Right ventricle myocardium superior (tissue), 1 donor: ENCODE results near the gene DOCK3. TPM values are rescaled to one million over a fixed set of nuclear protein-coding genes. Genes with fewer than 3 reads are reported as not detected.
"Not testable (repeated sequence)": the region's sequence is repeated elsewhere in the genome, so short reads cannot be mapped to it uniquely, and the experiment has no call there.

Experiments
- ATAC-seq: fragments of 200-7000 bp; cut with Tn5 transposase; one replicate; pipeline ENCODE4 v1.9.1; 2020; ENCODE audit warnings: mild to moderate bottlenecking; ENCODE audit not compliant: poor library complexity
- DNase-seq: peaks from one replicate; pipeline ENCODE4 v3.0.0-alpha.2; 2020
- intact Hi-C: fragments of 100-400 bp; cut with DNase I; formaldehyde crosslinking; loops from one replicate; pipeline ENCODE4 v1.11.2; 2022
- total RNA-seq: library from RNA; stranded (reverse); fragmentation: NEBNext Ultra II Directional; extraction: Animal tissue kit (Norgen Biotek cat#: 25700); gene quantifications from one replicate; pipeline ENCODE4 v1.2.1, GENCODE V29; 2021
- donor health status: DM: no; HTN: yes; CAD: no; lungs with severe emphysema.

Gene DOCK3
- total RNA-seq, 1 donor from 2014 or later: 3.6 TPM

DNA sequence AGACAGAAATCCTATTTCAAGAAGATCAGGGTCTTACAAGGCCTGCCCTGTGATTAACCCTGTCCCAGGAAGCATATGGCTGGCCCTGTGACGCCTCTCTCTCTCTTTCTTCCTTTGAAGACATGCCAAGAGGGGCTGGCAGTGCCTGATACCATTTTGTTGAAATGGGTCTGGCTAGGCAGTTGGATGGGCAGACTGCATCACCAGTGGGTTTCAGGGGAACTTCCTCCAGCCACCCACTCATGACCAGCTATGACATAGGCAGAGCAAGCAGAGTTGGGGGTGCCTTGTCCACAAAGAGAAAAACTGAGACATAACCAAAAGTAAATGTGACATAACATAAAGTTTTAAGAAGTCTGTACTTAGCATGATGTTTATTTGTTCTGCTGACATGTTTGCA is 679.0 kb downstream of the DOCK3 start:
- ATAC-seq: no peak
- no peak for DNase-seq

DNA sequence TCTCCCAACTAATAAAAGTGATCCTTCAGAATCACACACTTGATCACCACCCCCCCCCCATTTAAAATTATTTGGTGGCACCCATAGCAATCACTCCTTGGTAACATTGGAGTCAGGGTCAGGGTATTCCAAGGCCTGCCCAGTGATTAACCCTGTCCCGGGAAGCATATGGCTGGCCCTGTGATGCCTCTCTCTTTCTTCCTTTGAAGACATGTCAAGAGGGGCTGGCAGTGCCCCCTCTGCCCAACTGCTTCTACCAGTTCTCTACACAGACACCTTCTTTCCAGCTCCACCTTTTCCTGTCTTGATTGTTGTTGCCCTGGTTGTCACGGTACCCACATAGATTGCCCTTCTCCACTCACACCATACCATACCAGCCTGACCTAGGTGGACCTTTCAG is 679.4 kb downstream of the DOCK3 start:
- DNase-seq (no peak), ATAC-seq (no peak)
- intact Hi-C loops: no loop called here

More for the DNA sequence above, 679.0 kb downstream of the DOCK3 start:
- intact Hi-C loops: no loop called here

DNA sequence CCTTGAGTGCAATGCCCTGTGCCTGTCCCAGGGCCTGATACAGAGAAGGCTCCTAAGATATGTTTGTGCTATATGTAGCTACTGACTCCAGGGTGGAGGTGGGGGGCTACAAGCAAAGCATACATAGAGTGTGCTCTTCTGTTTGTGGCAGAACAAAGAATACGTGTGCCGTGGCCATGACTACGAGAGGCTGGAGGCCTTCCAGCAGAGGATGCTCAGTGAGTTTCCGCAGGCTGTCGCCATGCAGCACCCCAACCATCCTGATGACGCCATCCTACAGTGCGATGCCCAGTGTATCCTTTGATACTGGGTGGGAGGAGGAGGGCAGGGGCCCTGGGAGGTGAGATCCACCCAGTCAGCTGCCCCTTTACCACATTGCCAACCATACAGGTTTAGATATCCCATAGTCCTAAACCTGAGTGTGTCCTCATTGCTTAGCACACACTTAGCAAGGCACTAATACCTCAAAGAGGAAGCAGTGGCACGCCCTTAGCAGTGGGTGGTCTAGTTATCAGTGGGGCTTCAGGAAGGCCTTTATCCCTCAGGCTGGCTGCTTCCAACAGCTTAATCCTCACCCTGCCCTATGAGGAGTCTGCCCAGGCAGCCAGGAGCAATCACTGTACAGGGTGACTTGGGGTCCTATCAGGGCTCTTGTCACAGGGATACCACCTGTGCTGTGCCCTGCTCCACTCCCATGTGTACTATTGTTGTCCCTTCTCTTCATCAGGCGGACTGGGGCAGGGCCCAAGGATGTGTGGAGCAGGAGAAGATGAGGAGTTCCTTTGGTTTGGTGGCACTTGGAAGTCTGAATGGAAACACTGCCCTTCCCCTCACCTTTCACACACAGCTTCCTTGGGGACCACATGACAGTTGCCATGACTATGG is 680.2 kb downstream of the DOCK3 start:
- DNase-seq (no peak), ATAC-seq (no peak)
- intact Hi-C loops: no loop called here

DNA sequence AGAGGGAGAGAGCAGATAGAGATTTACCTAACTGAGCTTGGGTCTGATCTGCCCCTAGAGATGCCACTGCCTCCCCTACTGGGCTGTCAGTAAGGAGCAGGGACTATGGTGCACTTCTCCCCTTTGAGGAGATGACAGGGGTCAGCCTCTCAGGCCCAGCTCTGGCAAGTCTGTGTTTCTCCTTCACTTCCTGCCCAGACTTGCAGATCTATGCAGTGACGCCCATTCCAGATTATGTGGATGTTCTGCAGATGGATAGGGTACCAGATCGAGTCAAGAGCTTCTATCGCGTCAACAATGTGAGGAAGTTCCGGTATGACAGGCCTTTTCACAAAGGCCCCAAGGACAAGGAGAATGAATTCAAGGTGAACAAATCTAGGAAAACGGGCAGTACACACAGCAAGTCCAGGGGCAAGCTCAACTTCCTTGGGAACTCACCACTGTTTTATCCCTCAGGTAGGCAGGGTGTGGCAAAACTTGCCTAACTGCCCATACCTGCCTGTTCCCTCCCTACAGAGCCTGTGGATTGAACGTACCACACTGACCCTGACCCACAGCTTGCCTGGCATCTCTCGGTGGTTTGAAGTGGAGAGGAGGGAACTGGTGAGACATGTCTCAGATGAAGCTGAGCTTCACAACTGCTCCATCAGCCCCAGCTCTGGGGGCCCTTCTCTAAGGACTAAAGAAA is 681.3 kb downstream of the DOCK3 start:
- no peak for DNase-seq
- no peak for ATAC-seq
- intact Hi-C loops: no loop called here

DNA sequence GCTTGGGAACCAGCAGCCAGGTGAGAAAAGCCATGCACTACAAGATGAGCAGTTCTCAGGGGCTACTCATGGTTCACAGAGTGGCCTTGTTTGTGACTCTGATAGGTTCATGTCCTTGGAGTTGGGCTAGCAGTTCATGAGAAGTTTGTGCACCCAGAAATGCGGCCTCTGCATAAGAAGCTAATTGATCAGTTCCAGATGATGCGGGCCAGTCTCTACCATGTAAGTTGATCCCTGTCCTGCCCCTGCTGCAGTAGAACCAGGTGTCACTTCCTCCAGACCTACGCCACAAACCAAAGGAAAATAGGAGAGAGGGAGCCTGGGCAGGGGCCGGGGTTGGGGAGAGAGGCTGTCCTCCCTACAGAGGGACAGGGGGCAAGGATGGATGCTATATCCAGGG is 683.1 kb downstream of the DOCK3 start:
- DNase-seq: no peak
- intact Hi-C loops: no loop called here
- ATAC-seq: no peak

DNA sequence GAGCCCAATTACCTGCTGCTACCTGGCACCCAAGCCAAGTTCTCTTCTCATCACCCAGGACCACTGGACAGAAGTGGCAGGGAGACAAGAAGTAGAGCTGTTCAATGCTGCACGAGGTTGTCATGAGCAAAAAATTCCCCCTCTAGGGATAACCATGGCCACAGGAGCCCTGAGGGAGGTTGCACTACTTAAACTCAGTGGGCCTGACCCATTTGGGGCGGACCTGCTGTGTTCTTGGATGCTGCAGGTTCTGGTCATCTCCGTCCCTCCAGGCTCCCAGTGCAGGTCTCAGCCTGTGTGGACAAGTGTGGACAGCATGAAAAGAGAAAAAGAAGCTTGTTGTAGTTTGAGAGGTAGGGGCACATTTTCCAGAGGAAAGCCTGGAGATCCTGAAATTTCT is 684.3 kb downstream of the DOCK3 start:
- no peak for DNase-seq
- ATAC-seq: no peak
- intact Hi-C loops: no loop called here

DNA sequence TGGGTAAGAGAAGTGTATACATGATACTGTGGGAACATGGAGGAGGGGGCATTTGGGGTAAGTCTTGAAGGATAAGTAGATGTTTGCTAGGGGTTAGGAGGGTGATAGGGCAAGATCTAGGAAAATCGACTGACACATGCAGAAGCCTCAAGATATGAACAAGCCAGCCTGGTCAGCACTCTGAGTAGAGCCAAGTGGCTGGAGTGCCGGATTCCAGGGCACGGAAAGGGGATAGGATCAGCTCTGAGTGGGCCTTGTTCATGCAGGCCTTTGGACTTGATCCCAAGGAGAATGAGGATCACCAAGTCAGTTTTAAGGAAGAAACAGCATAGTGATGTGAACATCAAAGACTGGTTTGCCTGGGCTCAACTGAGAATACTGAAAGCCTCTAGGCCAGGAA is 686.1 kb downstream of the DOCK3 start:
- intact Hi-C loops: no loop called here
- ATAC-seq (no peak), DNase-seq (no peak)

DNA sequence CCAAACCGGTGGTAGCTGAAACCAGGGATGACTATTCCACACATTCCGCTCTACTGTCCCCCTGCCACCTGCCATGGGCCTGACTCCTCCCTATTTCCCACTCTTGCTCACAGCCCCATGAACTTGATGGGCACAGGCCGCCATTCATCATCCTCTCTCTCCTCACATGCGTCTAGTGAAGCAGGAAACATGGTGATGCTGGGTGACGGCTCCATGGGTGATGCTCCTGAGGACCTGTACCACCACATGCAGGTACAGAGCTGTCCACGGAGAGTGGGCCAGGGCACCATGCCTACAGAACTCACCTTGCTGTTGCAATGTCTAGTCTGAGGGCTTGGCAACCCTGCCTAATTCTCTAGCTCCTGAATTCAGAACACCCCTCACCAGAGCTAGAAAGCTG is 687.0 kb downstream of the DOCK3 start:
- ATAC-seq (no peak), DNase-seq (no peak)
- intact Hi-C loops: no loop called here

DNA sequence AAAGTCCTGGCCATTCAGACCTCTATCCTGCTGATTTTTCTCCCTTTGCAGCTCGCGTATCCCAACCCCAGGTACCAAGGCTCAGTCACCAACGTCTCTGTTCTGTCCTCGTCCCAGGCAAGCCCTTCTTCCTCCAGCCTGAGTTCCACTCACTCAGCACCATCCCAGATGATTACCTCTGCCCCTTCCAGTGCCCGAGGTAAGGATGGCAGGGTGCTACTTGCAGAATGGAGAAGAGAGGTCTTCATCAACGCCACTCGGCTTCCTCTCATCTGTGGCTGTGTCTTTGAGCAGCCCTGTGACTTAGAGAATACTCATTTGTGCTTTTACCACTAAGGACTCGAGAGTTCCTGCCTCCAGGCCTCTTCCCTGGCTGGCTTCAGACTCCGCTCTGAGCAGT is 687.7 kb downstream of the DOCK3 start:
- intact Hi-C loops: no loop called here
- no peak for ATAC-seq
- no peak for DNase-seq

DNA sequence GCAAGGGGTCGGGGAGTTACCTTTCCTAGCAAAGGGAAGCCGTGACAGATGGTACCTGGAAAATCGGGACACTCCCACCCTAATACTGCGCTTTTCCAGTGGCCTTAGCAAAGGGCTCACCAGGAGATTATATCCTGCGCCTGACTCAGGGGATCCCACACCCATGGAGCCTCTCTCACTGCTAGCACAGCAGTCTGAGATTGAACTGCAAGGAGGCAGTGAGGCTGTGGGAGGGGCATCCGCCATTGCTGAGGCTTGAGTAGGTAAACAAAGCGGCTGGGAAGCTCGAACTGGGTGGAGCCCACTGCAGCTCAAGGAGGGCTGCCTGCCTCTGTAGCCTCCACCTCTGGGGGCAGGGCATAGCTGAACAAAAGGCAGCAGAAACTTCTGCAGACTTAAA is 693.5 kb downstream of the DOCK3 start:
- DNase-seq, ATAC-seq, intact Hi-C loops: not testable (repeated sequence)

DNA sequence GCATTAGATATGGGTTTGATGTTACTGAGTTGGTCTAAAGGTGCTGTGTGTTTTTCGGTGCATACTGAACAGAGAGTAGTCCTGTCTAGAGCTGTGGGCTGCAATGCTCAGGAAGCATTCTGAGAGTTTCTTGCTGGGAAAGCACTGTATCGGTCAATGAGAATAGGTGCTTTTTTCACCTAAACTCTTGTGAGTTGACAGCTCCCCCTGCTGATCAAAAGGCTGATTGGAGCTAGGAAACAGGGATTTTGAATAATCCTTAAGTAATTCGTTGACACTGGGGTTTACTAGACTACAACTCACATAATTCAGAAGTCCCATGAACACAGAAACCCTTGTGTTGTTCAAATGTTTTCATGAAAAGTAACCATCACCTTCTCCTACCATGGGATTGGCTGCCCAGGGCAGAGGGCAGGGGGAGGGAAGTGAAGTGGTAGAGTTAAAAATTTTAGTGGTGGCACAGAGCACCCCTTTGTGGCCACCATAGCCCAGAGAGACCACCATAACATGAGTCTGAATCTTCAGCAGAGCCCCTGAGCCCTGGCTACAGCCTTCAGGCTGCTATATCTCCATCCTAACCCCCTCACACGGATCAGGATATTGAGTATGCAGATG is 697.3 kb downstream of the DOCK3 start:
- intact Hi-C loops: loop anchor here (5.0 kb wide), 1 partner anchor 755 kb away; the partner anchor contains the start of gene MAPKAPK3
- DNase-seq: no peak
- ATAC-seq: peak; percentile 52

DNA sequence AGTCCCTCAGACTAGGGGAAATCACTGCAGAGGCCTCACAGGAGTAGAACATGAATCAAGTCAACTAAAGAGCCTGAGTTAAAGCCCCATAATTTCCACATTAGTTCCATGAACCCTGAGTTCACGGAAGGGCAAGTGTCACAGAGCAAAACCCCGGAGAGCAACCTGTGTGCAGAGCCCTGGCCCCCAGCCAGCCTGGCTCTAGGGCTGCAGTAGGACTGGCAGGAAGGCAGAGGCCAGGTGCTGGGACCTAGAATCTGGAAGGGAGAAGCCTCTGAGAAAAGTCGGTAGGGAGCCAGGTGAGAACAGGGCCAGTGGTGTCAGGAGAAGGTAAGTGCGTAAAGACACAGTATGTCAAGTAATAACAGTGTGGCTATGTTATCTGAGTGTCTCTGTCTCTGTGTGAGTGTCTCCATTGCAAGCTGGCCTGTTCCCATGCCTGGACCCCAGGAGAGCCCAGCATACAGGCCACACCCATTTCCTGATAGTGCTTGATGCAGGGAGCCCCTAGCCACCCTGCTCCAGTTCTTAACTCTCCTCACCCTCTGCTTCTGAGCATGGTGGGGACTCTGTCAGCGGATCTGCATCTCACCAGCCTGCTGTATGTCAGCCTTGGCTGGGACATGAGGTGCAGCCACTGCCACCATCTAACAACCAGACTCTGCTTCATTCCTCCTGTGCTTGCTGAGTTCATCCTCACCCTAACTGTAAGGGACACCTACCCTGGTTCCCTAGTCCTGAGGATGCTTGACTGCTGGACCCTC is 699.1 kb downstream of the DOCK3 start:
- DNase-seq: no peak
- ATAC-seq: no peak
- intact Hi-C loops: loop anchor here (5.0 kb wide), 1 partner anchor 757 kb away; the partner anchor contains the start of gene MAPKAPK3

DNA sequence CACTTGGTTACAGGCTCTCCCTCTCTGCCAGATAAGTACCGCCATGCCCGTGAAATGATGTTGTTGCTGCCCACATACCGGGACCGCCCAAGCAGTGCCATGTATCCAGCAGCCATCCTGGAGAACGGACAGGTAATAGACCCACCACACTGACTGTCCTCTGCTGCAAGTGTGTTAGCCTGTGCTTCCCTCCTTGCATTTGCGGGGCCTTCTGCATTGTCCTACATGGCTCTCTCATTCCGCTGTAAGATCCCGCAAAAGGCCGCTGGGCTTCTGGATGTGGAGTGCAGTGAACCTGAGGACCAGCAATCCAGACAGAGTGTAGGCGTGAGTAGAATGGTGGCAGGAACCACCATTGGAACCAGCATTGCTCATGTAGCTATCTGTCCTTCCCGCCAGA is 699.7 kb downstream of the DOCK3 start:
- no peak for ATAC-seq
- intact Hi-C loops: loop anchor here (5.0 kb wide), 1 partner anchor 757 kb away; the partner anchor contains the start of gene MAPKAPK3
- no peak for DNase-seq

DNA sequence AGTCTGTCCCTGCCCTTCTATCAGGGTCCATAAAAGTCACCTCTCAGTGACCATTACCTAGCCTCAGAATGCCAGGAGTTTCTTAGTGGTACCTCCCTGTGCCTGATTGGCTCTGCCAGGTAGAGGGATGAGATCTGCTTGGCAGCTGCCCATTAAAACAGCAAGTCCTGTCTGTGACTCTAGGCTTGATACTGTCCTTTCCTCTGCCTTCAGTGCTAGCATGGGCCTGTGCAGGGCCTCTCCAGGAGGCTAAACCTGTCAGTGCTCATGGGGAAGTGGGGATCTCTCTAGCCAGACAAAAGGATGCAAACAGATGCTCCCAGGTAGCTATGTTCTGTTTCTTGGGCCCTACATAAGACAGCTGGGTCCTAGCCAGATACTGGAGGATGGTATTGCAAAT is 700.4 kb downstream of the DOCK3 start:
- ATAC-seq (no peak), DNase-seq (no peak)
- intact Hi-C loops: no loop called here

DNA sequence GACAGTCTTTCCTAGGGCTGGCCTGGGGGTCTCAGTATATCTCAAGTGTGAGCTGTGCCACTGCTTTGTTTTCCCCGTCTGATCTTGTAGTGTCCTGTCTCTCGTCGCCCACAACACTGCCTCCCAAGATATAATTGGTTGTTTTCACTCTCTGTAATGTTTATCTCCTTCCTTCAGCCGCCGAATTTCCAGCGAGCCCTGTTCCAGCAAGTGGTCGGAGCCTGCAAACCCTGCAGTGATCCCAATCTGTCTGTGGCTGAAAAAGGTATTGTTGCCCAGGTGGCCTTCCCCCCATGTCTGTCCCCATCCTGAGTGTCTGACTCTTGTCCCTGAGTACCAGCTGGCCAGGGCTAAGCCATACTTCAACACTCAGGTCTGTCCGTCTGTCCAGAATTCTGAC is 700.8 kb downstream of the DOCK3 start:
- no peak for ATAC-seq
- DNase-seq: no peak
- intact Hi-C loops: no loop called here

DNA sequence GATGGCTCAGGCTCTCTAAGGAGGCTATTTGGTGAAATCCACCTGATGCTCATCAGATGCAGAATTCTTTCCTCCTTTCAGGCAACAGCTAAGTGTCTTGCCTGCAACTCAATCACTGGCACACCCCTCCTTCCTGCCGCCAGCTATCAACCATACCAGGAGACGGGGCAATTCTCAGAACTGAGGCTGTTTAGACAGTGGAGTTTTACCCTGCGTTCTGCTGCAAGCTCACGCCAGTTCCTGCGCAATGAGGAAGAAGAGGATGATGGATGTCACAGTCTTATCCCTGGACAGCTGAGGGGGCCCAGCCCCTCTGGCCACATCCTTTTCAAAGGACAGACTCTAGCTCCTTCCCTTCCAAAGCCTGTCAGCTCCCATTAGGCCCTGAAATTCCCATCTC is 703.3 kb downstream of the DOCK3 start:
- no peak for ATAC-seq
- intact Hi-C loops: no loop called here

DNA sequence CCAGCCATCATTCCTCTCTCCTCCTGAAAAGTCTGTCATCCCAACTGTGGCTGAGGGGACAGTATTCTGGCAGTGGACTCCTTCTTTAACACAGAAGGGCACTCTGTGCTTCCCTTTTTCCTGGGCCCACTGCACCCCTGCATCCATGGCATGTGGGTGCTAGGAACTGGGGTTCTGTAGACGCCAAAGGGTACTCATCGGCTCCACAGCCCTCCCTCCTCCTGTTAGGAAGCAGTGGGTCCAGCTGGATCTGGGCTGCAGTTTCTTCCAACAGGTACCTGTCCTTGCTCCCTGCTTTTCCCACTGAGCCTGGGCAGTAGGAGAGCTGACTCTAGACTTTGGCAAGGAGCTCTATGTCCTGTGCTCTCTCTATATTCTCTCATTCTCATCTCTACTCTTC is 704.0 kb downstream of the DOCK3 start:
- intact Hi-C loops: no loop called here
- ATAC-seq: no peak
- no peak for DNase-seq

More for the DNA sequence above, 703.3 kb downstream of the DOCK3 start:
- no peak for DNase-seq

DNA sequence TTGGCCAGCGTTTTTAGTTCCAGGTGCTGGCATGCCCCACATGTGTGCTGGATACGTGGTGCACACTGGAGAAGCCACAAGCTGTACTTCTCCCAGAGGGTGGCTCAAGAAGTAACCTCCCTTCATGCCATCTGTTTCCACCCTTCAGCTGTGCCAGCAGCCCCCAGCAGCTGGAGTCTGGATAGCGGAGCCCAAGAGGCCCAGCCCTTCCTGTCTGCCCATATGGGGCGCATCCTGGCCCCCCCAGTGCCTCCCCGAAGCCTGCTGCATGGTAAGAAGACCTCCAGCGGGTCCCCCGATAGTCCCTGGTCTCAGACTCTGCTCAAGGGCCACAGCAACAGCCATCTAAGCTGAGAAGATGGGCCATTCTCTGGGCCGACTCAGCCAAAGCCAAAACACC is 704.6 kb downstream of the DOCK3 start:
- DNase-seq (no peak), ATAC-seq (no peak)
- intact Hi-C loops: no loop called here
